HG03095 (cell line): Measurements from ENCODE around the gene COX4I2.
"Not testable (repeated sequence)": the region's sequence is repeated elsewhere in the genome, so short reads cannot be mapped to it uniquely, and the experiment has no call there.

Experiments used
- ATAC-seq: cut with Tn5 transposase; IDR thresholded peaks from one replicate; pipeline ENCODE4 v1.9.1; 2021; ENCODE audit warnings: moderate library complexity; ENCODE audit not compliant: unreplicated experiment

Gene COX4I2

DNA sequence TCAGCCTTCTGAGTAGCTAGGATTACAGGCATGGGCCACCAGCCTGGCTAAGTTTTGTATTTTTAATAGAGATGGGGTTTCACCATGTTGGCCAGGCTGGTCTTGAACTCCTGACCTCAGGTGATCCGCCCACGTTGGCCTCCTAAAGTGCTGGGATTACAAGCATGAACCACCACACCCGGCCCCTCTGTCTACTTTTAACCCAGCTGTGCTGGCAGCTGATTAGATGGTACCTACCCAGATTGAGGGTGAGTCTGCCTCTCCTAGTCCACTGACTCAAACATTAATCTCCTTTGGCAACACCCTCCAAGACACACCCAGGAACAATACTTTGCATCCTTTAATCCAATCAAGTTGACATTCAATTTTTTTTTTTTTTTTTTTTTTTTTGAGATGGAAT lies 10.4 kb downstream of the COX4I2 start:
- ATAC-seq = not testable (repeated sequence)

DNA sequence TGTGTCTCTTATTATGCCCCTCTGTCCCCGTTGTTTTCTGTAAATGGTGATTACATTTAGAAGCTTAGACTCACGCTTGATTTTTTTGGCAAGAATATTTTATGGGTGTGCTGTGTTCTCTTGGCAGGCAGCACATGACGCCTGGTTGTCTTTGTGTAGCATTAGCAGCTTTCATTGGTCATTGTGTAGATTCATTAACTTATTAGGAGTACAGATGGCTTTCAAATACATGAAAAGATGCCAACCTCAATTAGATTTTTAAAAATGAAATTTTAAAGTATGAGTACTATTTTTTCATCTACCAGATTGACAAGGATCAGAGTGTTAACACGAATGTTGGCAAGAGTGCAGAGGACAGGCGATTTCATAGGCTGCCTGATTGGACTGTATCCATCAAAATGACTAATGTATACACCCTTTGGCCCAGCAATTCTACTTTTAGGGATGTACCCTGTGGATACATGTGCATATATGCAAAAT lies 15.2 kb downstream of the COX4I2 start:
- ATAC-seq = no peak

DNA sequence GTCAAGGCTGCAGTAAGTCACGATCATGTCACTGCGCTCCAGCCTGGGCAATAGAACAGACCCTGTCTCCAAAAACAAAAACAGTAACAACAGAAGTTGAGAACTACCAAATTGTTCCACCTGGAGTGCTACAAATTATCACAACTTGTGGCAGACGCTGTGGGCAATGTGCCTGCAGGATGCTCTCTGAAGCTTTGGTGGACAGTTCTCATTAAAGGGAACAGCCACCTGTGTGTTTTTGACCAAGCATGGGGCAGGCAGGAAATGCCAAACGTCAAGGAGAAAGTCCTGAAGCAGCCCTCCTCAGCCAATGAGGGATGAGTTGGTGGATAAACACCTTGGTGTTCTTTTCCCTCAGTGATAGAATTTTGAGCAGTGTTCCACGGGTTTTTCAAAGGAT lies 15.8 kb downstream of the COX4I2 start:
- no peak for ATAC-seq

DNA sequence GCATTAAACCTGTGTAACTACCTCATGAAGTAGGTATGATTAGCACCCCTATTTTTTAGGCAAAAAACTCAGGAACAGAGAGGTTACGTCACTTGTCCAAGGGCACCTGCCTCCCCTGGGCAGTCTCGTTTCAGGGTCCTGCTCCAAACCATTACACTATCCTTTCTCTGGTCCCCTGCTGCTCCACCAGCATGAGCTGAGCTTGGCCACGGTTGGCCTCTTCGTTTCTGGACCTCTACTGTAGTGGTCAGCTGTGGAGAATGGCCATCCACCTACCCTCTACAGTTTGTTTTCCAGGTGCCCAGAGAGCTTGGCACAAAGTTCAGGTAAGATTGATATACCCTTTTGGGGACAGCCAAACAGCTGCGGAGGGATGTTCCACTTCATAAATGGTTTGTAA lies 16.8 kb downstream of the COX4I2 start:
- no peak for ATAC-seq

DNA sequence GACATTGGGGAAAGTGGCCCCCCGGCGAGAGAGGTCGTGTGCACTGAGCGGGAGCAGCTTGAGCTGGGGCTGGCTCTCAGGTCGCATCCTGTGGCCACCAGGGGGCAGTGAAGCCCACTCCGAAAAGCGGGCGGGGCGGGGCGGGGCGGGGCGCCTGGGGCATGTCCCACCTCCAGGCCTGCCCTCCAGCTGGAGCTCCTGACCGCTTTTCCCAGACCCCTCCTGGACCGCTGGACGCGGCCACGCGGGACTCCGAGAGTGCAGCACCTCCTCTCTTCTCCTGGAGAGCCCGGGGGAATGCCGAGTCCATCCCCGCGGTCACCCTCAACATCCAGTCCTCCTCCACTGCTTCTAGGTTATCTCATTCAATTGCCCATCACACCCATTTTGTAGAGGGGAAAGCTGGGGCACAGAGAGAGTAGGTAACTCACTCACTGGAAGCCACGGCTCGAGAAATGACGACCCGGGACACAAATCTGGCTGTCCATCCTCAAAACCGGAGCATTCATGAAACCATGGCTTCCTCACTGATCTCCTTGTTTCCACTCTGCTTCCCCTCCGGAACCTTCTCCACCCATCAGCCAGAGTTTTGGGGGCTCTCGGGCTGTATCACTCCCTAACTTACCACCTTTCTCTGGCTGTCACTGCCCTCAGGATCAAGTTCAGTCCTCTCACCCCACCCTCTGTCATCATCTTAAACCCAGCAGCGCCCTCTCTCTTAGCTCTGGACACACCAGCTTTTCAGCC lies 24.1 kb downstream of the COX4I2 start:
- ATAC-seq = no peak

DNA sequence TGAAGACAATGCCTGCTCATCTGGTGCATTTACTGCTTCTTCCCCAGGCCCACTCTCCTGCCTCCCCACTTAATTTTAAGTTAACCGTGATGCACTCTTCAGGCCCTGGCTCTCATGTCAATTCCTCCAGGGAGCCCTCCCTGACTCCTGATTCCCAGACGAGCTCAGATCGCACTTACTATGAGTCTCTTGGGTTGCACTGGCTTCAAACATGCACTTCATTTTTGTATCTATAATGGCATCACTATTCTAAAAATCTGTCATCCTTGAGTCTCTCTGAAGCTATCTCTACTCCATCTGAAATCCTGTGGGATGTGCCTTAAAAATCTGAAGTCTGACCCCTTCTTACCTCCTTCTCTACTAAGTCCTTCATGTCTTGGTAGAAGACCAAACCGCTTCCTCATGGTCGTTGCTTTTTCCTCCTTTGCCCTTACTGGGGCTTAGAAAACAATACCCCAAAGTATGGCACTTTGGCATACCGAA lies 24.7 kb downstream of the COX4I2 start:
- ATAC-seq = no peak

DNA sequence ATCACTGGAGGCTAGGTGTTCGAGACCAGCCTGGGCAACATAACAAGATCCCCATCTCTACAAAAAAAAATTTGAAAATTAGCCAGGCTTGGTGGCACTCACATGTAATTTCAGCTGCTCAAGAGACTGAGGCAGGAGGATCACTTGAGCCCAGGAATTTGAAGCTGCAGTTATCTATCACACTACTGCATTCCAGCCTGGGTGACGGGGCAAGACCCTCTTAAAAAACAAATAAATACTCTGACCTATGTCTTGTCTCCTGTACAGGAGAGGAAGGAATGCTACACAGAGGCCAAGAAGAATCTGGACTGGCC lies 25.8 kb downstream of the COX4I2 start:
- ATAC-seq = no peak

DNA sequence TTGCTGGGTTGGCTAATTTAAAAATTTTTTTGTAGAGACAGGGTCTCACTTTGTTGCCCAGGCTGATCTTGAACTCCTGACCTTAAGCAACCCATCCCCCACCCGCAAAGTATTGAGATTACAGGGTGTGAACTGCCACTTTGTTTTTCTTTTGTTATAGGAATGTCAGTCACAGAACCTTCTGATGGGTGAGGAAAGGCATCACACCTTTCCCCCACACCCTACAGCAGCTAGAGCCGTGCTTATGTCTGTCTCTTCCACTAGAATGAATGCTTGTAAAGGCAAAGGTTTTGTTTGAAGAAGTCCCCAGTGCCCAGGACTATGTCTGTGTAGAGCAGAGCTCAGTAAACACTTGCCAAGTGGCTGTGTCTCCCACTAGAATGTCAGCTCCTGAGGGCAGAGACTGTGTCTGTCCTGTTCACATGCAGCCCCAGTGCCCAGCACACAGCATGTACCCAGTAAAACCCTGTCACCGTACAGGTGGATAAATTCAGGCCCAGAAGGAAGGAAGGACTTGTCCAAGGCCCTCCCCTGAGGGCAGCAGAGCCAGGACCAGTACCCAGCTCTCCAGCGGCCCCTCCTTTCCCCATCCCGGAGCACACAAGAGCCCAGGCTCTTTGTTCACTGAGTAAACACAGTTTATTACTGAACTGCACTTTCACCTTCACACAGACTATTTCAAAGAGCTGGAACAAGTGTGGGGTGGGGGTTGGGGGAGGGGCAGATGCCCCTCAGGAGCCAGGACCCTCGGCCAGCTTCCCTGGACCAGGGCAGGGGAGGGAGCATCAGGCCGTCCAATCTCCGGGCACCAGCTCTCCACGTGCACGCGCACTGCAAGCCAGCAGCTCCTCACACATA lies 26.4 kb downstream of the COX4I2 start:
- no peak for ATAC-seq

DNA sequence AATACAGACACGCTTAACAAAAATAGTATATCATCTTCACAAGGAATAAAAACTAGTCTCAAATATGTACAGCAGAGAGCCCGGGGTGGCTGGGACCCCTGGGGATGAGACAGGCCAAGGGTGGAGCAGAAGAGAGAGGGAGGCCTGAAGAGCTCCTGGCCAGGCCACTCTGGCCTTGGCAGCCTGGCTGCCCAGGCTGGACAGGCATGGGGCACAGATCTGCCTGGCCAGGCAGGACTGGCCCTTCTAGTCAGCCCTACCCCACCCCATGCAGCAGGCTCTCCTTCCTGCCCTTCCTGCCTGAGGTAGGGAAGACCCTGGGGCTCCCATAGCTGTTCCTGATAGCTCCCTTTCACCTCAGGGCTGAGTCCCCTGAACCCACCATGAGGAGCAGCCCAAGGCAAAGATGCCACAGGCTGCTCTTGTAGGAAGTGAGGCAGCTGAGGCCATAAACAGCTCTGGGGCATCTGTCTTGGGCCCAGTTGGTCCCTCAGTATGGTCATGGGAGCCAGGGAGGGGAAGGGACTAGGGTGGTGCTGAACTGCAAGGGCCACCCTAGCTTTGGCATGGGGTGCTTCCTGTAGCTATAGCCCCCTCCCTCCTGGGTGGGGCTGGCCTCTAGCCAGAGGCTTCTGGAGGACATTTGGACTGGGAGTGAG lies 27.1 kb downstream of the COX4I2 start:
- ATAC-seq = no peak

DNA sequence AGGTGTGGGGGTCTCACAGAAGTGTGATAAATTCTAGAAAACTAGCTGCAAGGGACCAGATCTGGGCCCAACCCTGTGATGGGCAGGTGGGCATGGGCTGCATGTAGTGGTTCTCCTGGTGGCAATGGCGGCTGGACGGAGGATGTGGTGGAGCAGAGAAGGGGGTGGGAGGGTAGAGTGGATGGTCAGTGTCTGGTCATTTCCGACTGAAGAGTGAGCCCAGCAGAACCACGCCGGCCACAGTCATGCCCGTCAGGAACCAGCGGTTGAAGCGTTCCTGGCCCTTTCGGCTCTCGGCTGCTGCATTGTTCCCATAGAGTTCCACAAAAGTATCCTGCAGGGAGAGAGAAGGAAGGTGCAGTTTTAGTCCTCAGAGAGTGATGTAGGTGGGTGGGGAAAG lies 28.0 kb downstream of the COX4I2 start:
- no peak for ATAC-seq

DNA sequence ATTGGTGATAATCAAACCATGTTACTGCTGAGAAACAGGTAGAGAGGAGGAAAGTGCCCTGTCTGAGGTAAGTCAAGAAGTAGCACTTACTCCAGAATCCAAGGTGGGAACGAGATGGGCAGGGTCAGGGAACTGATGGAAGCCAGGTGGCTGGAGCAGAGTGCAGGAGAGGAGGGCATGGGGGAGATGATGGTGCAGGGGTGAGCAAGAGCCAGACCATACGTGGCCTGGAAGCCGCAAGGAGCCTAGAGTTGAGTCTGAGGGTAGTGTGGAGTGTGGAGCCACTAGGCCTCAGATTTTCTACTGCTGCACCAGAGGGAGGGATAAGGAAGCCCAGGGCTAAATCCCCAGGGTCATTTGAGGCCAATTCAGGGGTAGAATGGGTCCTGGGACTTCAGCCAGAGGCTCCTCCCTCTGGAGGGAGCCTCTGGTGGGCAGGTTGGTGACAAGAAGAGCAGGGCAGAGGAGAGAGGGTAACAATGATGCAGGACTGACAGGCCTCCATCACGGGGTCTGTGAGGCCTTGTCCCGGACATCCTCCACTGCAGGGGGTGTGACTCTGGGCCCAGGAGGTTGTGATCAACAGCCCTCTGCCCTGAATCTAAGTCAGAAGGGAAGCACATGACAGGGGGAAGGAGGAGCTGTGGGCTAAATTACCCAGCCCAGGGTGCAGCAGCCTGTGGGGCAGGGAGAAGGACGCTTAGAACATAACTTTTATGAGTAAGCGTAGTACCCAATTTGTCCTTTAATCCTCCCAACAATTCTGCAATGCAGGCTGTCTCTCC lies 28.7 kb downstream of the COX4I2 start:
- ATAC-seq = no peak

DNA sequence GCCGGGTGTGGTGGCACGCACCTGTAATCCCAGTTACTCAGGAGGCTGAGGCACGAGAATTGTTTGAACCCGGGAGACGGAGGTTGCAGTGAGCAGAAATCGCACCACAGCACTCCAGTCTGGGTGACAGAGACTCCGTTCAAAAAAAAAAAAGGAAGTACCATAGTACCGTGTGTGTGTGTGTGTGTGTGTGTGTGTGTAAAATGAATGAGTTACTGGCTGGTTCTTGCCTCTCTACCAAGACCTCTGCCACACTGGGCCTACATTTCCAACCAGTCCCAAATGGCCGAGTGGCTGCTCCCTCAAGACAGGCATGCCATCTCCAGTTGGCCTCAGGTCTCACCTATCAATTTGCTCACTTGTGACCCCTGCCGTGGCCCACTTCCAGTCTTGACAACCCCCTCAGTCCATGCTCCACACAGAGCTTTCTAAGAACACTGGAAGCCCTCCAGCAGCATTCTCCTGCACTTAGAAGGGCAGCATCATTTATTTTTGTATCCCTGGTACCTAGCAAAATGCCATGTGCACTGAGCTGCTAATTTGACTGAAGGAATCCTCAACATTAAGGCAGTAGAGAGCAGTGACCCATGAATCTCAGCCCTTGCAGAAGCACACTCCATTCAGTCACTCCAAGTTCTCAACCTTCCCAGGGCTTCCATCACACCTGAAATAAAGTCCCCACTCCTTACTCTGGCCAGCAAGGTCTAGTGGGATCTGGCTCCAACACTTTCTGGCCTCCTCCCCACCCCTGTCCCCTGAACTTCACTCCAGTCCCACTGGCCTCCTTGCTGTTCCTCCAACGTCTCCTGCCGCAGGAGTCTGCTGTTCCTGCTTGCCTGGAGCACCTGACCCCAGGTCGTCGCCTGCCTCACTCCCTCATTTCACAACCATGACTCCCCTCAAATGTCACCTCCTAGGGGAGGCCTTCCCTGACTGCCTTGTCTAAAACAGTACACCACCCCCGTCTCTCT lies 29.9 kb downstream of the COX4I2 start:
- no peak for ATAC-seq

DNA sequence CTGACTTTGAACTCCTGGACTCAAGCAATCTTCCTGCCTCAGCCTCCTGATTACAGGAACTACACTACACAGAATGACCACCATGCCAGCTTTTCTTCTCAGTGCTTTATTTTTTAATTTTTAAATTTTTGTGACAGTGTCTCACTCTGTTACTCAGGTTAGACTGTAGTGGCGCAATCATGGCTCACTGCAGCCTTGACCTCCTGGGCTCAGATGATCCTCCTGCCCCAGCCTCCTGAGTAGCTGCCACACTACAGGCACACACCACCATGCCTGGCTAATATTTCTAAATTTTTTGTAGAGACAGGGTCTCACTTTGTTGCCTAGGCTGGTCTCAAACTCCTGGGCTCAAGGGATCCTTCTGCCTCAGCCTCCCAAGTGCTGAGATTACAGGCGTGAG lies 31.2 kb downstream of the COX4I2 start:
- not testable (repeated sequence) for ATAC-seq

DNA sequence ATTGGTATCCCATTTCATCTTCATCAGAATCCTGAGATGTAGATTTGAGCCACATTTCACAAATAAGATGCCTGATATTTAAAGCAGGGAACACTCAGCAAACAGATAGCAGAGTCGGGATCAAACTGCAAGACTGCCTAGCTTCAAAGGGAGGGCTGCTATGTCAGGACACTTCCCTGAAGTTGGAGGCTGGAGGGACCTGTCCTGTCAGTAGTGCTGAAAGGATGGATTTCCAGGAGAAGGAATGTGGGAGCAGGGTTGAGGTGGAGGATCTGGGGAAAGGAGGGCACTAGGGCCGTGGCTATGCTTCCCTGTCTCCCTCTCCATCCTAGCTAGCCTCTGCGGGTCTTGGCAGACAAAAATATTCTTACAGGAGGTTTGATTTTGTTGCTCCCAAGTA lies 32.2 kb downstream of the COX4I2 start:
- ATAC-seq = no peak

DNA sequence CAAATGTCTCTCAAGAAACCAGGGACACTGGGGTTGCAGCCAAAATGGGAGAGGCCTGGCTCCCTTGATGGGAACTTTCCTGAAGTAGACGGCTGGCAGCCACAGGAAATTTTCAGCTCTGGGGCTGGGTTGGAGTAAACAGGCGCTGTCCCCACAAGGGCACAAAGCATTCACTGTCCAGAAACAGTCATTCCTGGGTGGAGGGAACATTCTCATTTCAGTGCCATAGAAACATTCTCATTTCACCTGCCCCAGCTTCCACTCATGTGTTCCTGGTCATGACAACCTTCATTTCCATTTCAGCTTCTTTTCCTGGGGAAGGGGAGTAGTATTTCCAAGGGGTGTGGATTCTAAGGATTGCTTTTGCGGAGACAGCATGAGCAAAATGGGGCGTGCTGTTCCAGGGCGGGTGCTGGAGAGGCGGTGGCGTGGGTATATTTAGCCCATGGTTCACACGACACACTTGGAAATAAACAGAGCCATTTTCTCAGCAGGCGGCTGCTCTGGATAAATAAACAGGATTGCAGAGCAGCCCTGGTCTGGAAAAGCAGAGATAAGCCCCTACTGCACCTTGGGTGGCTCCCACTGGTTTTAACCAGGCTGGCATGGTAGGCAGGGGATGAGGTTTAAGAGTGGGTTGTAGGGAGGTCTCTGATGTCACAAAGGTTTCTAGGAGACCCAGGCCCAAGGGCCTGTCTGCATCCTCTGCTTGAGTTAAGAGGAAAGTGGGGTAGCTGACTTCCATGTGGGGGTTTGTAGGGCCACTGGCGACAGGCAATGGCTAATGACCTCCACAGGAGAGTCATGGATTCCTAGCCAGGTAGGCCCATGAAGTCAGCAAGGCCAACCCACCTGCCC lies 32.9 kb downstream of the COX4I2 start:
- no peak for ATAC-seq

DNA sequence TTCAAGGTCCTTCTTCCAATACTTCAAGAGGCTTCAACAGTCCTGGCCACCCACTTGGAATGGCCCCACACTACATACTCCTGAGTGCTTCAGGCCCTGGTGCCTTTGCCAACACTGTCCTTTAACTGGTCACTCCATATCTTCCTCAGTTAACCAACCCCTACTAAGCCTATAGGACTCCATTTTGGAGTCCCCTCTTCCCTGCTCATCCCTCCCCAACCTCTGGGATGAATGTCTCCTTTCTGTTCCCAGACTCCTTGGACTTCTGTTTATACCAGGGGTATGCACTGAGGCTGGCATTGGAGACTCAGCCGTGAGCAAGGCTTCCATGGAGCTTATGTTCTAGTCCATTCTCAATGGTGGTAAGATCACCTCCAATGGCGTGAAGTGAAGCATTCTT lies 33.6 kb downstream of the COX4I2 start:
- no peak for ATAC-seq

DNA sequence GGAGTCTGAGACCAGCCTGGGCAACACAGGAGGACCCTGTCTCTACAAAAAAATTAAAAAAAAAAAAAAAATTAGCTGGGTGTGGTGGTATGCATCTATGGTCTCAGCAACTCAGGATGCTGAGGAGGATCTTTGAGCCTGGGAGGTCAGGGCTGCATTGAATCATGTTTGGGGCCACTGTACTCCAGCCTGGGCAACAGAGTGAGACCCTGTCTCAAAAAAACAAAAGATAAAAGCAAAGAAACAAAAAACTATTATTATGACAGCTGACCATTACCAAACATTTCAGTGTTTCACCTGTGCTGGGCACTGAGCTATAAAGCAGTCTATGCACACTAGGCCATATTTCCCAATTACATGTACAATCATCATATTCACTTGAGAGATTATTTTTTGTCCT lies 35.7 kb downstream of the COX4I2 start:
- ATAC-seq = no peak

DNA sequence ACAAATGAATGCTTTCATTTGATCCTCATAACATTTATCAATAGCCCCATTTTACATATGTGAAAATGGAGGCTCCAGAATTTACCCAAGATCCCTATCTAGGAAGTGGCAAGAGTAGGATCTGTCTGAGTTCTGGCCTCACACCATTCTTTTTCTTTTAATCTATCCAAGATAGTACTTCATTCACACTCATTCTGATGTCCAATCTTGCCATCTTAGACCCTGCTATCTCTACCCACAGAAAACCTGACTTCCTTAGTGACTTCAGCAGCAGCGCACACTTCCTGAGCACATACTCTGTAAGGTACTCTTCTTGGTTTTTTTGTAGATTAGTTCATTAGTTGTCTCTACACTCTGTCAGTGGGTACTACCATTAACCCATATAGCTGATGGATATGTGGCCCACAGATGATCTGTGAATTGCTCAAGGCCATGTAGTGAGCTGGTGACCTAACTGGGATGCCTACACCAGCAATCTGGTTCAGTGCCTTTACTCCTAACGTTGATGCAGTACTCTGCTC lies 36.3 kb downstream of the COX4I2 start:
- no peak for ATAC-seq
